OCI-LY1 (cell line): ENCODE results near the gene GOSR1.

Source experiments
- CTCF ChIP-seq: fragments of 200-600 bp; sonication (generic), shearing (Covaris generic); IDR thresholded peaks from 2 replicates; pipeline ENCODE4 v1.5.1; 2017; ENCODE audit warnings: mild to moderate bottlenecking, antibody characterized with exemption, low read length, moderate library complexity, mixed read lengths
- EZH2 ChIP-seq: fragments of 200-600 bp; sonication (generic), shearing (Covaris generic); IDR thresholded peaks from 2 replicates; pipeline ENCODE4 v1.8.0; 2017; ENCODE audit warnings: borderline replicate concordance, mixed run types, mild to moderate bottlenecking, antibody characterized with exemption, low read length, moderate library complexity, mixed read lengths

- TF ChIP-seq EZH2 (no peak), CTCF (no peak)
These were observed 43.7 kb upstream of the GOSR1 start for GRCh38 chr17:30433514-30433913.
